Right forelimb (tissue), 1 donor: ENCODE measurements around the gene CCT5.
"Not testable (repeated sequence)": the region's sequence is repeated elsewhere in the genome, so short reads cannot be mapped to it uniquely, and the experiment has no call there.

Source experiments
- DNase-seq: peaks from one replicate; pipeline ENCODE4 v3.0.0-alpha.2; 2018

The CCT5 gene

GRCh38 chr5:10303201-10303600 is 53.1 kb downstream of the CCT5 start:
- no peak for DNase-seq

DNA sequence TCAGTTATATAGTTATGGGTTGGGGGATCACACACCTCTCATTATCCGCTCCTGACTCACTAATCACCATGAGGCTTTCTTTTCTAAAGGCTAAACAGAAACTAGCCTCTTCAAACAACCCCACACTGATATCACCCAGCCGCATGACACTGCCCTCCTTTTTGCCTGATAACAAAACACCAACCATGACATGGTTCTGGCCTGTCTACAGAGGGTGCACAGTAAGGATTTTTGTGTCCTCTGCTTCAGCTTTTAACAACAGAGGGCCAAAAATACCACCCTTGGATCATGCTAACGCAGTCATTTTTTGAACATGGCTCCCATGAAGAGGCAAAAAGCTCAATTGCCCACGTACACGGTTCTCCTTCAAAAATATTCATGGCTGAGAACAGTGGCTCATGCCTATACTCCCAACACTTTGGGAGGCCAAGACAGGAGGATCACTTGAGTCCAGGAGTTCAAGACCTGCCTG is 53.7 kb downstream of the CCT5 start:
- DNase-seq = no peak

DNA sequence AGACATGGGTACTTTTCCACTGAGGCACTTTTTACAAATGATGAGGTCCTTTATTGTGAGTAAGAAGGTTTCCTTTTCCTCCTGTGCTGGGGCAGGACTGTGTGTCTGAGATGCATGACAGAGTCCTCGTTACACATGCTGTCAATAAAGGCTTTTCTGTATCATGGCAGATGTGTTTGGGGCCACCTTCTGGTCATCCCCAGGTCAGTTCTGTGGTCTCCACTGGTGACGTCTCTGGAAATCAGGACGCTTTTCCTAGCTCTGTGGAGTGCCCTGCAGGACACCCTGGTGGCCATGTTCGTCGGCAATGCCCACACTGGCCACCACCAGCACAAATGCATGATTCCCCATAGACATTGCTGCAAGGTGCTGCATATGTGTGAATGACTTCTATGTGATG is 54.9 kb downstream of the CCT5 start:
- DNase-seq = no peak

GRCh38 chr5:10306114-10306513 is 56.0 kb downstream of the CCT5 start:
- DNase-seq = no peak

- DNase-seq = no peak
Observed at GRCh38 chr5:10306806-10307205, 56.7 kb downstream of the CCT5 start.

GRCh38 chr5:10307206-10308148 is 57.4 kb downstream of the CCT5 start, which contains the start of gene CMBL:
Gene CMBL (minus strand): TSS chr5:10307902. CDS start chr5:10290762, 17,140 bp downstream.
- peak; percentile 75 for DNase-seq

DNA sequence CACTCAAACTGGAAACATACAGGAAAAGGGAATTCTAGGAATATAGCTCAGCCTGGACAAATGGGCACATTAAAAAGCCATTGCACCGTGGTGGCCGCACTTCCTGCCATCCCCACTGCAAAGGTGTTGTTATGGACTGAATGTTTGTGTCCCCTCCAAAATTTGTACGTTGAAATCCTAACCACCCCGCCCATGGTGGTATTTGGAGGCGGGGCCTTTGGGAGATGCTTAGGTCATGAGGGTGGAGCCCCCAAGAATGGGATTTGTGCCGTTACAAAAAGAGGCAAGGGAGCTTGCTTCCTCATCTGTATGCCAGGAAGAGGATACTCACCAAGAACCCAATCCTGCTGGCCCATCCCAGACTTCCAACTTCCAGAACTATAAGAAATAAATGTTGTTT is 58.8 kb downstream of the CCT5 start:
- DNase-seq = no peak

DNA sequence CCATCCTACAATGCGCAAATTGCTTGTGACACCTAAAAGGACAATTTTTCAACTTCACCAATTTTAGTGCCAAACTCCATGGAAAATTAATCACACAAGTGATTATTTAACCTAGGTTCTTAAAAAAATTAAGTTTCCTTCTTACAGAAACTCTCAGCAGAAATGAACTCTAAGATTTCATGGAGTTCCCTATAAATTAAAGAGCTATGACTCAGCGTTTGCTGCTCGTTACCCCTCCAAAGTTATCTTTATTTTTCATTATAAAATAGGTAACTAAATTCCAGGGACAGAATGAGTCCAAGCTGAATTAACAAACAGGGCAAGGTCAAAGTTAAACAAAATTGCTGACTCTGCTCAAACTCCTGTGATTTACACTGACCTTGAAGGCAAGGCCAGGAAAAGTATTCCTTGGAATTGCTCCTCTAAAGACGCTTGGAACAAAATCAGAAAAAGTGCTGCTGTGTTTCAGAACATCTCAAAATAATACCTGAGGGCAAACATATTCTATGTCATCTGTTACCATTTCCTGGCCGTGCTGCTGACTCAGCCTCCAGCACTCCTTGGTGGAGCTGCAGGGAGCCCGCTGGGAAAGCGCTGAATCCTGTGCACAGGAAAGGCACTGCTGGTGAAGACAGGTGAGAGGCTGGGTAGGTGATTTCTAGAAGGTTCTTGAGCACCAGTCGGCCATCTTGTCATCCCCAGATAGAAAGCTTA is 60.1 kb downstream of the CCT5 start:
- DNase-seq = no peak

DNA sequence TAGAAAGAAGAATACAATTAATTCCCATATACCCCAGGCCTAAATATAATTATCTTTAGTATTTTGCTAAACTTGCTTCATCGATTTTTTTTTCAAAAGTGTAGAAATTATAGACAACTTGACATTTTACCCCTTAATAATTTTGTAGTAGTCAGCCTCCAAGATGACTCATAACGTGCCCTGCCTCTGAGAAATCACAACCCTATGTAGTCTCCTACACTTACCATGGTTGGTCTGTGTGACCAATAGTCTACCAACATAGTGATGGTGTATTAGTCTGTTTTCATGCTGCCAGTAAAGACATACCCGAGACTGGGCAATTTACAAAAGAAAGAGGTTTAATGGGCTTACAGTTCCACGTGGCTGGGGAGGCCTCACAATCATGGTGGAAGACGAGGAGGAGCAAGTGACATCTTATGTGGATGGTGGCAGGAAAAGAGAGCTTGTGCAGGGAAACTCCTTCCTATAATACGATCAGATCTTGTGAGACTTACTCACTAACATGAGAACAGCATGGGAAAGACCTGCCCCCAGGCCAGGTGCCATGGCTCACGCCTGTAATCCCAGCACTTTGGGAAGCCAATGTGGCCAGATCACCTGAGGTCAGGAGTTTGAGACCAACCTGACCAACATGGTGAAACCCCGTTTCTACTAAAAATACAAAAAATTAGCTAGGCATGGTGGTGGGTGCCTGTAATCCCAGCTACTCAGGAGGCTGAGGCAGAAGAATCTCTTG is 60.9 kb downstream of the CCT5 start:
- DNase-seq = not testable (repeated sequence)

DNA sequence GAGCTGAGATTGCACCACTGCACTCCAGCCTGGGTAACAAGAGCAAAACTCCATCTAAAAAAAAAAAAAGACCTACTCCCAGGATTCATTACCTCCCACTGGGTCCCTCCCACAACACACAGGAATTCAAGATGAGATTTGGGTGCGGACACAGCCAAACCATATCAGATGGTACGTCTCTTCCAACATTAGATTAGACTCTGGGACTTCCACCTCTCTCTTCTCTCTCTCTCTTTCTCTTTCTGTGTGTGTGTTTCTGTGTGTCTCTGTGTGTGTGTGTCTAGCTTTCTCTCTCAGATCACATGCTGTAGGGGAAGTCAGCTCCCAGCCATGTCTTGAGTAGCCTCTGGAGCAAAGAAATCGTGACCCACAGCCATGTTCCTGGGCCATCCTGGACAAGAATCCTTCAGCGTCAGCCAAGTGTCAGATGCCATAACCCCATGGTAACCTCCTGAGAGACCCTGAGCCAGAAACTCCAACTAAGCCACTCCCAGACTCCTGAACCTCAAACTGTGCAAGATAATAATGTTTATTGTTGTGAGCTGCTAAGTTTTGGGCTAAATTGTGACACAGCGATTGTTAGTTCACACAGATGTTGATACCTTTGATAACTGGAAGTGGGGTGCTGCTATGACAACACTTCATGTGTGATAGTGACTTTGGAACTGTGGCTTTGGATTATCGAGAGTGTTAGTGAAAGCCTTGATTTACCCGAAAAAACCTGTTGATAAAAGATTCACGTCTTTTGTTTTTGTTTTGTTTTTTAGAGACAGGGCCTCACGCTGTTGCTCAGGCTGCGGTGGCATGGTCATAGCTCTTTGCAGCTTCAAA is 61.7 kb downstream of the CCT5 start:
- no peak for DNase-seq

DNA sequence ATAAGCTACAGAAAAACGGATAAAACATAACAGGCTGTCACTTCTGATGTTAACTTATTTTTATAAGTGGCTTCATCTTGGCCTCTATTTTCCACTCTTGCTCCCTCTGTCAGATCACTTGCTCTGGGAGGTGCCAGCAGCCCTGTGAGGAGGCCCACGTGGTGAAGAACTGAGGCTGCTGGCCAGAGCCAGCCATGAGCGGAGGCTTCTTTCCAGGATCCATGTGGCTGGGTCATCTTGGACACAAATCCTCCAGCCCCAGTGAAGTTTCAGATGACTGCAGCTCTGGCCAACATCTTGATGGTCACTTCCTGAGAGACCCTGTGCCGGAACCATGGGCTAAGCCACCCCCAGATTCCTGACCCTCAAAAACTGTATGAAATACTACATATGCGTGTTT is 65.1 kb downstream of the CCT5 start:
- DNase-seq = no peak
